HG03571 (cell line): ENCODE data around the gene OR10AD1.
"Not testable (repeated sequence)": the region's sequence is repeated elsewhere in the genome, so short reads cannot be mapped to it uniquely, and the experiment has no call there.

Experiments used
- ATAC-seq: cut with Tn5 transposase; IDR thresholded peaks from one replicate; pipeline ENCODE4 v1.9.1; 2021; ENCODE audit not compliant: unreplicated experiment

Gene OR10AD1

DNA sequence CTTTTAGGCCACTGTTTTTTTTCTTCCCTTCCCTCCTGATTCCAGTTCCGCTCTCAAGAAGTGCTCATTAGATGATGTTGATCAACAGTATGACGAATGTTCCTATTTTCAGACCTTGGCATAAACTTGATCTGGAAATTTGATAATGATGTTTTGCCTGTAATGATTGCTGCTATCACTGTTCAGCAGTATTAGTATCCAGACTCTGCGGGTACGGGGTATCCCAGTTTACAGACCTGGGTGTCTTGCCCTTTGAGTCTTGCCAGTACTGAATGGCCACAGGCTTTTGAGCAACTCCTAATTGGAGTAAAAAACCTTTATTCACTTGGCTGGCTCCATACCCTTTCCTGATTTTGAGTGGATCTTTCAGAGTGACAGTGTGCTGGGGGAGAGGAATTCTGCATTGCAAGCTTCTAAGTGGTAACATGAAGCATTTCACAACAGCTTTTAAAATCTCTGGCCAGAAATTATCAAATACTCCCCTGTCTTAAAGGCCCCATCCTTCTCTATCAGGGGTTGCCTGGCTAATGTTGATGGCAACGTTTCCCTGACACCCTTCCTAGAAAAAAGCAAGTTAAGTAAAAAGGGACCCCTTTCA is 39.8 kb downstream of the OR10AD1 start:
- no peak for ATAC-seq

DNA sequence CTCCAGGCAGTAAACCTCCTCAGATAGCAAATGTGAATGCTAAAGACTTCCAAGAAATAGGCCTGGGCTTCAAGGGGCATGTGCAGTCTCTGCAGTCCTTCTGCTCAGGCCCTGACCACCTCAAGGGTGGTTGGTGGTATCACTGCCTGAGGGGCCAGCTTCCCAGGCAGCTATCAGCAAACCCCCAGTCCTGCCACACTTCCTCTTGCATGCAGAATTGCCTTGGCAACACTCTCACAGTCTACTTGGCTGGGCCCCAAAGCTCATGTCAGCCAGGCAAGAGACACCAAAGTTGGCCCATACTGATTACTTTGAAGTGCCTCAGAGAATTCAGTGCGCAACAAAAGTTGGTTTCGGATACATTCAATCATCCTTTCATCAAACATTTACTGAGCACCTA is 42.3 kb downstream of the OR10AD1 start:
- ATAC-seq: no peak

DNA sequence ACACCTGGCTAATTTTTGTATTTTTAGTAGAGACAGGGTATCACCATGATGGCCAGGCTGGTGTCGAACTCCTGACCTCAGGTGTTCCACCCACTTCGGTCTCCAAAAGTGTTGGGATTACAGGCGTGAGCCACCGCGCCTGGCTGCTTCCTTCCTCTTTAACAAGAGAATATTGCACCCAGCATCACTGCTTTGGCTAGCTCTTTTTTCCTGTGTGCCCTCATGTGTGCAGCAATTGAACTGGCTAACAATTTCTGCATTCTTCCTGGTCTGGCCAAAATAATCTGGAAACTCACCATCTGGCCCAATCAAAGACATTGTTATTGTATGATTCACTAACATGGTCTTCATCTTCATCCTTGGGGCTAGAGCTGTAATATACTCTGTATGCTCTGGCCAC is 43.0 kb downstream of the OR10AD1 start:
- no peak for ATAC-seq

DNA sequence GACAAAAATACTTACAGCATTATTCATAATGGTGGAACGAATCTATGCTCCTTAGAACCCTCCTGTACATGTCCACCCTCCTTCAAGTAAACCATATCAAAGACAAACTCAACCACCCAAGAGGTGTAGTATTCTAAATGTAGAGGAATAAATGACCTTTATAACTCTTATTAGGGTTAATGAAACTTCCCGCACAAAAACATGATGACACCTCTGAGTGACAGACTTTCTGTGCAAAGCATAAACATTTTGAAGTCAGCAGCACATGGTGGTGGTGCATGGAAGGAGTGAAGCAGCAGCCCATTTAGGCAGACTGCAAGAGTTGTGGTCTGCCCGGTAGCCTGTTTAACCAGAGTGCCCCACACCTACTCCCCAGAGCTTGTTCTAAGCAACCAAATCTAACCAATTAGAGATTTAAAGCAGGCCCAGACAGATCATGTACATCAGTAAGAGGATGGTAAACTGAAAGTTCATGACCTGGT is 45.2 kb downstream of the OR10AD1 start:
- ATAC-seq: no peak

DNA sequence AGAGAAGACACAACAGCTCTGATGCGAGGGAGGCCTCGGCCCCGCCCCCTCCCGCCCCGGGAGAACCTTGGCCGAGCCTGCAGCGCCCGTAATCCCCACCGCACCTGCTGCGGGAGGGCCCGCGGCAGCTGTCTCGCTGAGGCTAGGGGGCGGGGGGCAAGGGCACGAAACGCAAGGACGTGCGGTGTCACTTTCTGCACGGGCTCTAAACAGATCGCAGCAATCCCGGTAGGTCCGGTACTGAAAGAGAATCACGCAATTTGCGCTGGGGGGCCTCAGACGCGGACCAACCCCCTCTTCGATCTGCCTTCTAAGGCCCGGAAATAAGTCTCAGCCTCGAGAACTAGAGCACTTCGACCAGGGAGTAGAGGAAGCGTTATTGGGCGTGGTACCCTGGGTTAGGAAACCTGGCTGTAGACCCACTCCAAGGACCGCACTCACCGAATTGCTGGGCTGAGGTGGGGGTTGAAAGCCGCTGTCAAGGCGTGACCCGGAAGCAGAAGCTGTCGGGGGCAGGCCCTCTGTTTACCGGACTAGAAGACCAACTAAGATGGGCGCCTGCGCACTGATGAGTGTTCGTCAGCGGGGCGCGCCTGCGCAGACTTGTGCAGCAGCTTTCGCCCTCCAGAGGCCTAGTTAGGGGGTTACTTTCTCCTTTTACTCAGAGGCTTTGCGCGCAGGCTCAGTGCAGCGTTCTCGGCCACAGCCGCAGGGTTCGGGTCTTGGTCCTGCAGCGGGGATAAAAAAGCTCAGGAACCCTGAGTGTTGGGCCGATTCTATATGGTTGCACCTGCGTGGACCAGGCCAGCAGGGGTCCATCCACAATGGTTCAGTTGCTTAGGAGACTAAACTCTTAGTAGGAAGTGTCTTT is 45.8 kb downstream of the OR10AD1 start, which contains the start of gene ASB8:
TSS of gene ASB8 (minus strand) at position 498 of the 871 bp plus-strand sequence. CDS start 4,019 bp downstream, outside the sequence.
- peak; percentile 82 for ATAC-seq

DNA sequence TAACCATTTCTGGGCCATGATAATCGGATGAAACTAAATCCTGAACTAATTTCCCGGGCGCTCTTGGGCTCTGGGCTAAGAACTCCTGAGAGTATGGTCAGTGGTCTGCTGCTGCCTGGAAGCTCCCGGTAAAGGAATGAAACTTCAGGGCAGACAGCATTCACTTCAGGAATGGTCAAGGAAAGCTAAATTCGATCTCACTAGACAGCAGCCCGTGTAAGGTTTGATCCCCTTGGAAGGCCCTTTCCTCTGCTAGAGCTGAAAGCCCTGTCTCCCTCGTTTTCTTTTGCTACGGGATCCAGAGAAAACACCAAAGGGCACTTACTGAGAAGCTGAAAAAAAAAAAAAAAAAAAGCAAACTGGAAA is 46.5 kb downstream of the OR10AD1 start:
- no peak for ATAC-seq

DNA sequence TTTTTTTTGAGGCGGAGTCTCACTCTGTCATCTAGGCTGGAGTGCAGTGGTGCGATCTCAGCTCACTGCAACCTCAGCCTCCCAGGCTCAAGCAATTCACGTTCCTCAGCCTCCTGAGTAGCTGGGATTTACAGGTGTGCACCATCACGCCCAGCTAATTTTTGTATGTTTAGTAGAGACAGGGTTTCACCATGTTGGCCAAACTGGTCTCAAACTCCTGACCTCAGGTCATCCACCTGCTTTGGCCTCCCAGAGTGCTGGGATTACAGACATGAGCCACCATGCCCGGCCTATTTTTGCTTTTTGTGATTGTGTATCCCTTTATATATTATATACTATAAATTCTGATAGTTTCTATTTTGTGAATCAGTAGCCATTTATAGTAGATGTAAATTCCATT is 47.3 kb downstream of the OR10AD1 start:
- ATAC-seq: not testable (repeated sequence)
